Peyer's patch (tissue), 4 donors: Measurements from ENCODE around the gene OR51B2.

Source experiments
- POLR2A ChIP-seq, 2 donors: fragments of 450-650 bp; IDR thresholded peaks; one replicate each; pipeline ENCODE4 v1.5.1; 2017; ENCODE audit warnings: antibody characterized with exemption in 2 of 2, mild to moderate bottlenecking in 2 of 2, moderate library complexity in 2 of 2
- TF ChIP-seq, protein P1 (sequence below), 6 experiments: fragments of 450-650 bp in 4 of 6; fragments of 200-600 bp in 2 of 6; sonication (generic) in 1 of 6; IDR thresholded peaks; one replicate each; pipeline ENCODE4 v1.5.1; 2017 to 2019; ENCODE audit warnings: antibody characterized with exemption in 6 of 6, mild to moderate bottlenecking in 3 of 6, moderate library complexity in 1 of 6

GRCh38 chr11:5345831-5346230 lies 21.7 kb upstream of the OR51B2 start:
- TF ChIP-seq, protein P1, sequence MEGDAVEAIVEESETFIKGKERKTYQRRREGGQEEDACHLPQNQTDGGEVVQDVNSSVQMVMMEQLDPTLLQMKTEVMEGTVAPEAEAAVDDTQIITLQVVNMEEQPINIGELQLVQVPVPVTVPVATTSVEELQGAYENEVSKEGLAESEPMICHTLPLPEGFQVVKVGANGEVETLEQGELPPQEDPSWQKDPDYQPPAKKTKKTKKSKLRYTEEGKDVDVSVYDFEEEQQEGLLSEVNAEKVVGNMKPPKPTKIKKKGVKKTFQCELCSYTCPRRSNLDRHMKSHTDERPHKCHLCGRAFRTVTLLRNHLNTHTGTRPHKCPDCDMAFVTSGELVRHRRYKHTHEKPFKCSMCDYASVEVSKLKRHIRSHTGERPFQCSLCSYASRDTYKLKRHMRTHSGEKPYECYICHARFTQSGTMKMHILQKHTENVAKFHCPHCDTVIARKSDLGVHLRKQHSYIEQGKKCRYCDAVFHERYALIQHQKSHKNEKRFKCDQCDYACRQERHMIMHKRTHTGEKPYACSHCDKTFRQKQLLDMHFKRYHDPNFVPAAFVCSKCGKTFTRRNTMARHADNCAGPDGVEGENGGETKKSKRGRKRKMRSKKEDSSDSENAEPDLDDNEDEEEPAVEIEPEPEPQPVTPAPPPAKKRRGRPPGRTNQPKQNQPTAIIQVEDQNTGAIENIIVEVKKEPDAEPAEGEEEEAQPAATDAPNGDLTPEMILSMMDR (IDR thresholded peaks at IDR 0.05) = no peak
- no peak for TF ChIP-seq POLR2A (IDR thresholded peaks at IDR 0.05)
